Left lung (tissue), 10 donors: ENCODE data around the gene ENO1. TPM values are rescaled to one million over a fixed set of nuclear protein-coding genes. Genes with fewer than 3 reads are reported as not detected.

Source experiments
- ATAC-seq: fragments of 200-7000 bp; cut with Tn5 transposase; one replicate; pipeline ENCODE4 v1.9.1; 2020; ENCODE audit warnings: moderate library complexity
- DNase-seq, 4 donors: peaks; one replicate each; pipeline ENCODE4 v3.0.0-alpha.2; 2013 to 2020
- H3K27ac ChIP-seq, 2 donors: fragments of 200-600 bp; sonication (generic) in 1 of 2; one replicate each; pipeline versions ENCODE4 v1.5.0 to v1.8.0; 2020 to 2021
- H3K27me3 ChIP-seq, 2 donors: fragments of 200-600 bp; sonication (generic) in 1 of 2; one replicate each; pipeline versions ENCODE4 v1.5.0 to v1.8.0; 2020 to 2021
- H3K36me3 ChIP-seq, 2 donors: fragments of 200-600 bp; sonication (generic) in 1 of 2; one replicate each; pipeline versions ENCODE4 v1.5.0 to v1.8.0; 2020 to 2021
- H3K4me1 ChIP-seq, 2 donors: fragments of 200-600 bp; one replicate each; pipeline ENCODE4 v1.8.0; 2021
- H3K4me3 ChIP-seq, 2 donors: fragments of 200-600 bp; sonication (generic) in 1 of 2; one replicate each; pipeline versions ENCODE4 v1.5.0 to v1.8.0; 2020 to 2021; ENCODE audit warnings: mild to moderate bottlenecking in 1 of 2
- H3K9me3 ChIP-seq, 2 donors: fragments of 200-600 bp; sonication (generic) in 1 of 2; one replicate each; pipeline versions ENCODE4 v1.5.0 to v1.8.0; 2020 to 2021
- CTCF ChIP-seq, 2 donors: fragments of 200-600 bp; sonication (generic) in 1 of 2; IDR thresholded peaks; one replicate each; pipeline versions ENCODE4 v1.5.0 to v1.8.0; 2021; ENCODE audit warnings: antibody characterized with exemption in 2 of 2
- intact Hi-C, 2 donors: fragments of 100-400 bp; cut with DNase I; formaldehyde crosslinking; loops; one replicate each; pipeline versions ENCODE4 v1.11.2 to v1.14.2; 2022
- polyA plus RNA-seq, 6 donors: library from polyadenylated mRNA; unstranded; fragments of 120-200 nt; gene quantifications; one replicate each; pipeline ENCODE4 v1.2.1, GENCODE V29; 2013; ENCODE audit not compliant: insufficient read length in 6 of 6
- total RNA-seq, 2 donors: library from RNA; stranded (reverse); fragmentation: NEBNext Ultra II Directional; extraction: Animal tissue kit (Norgen Biotek cat#: 25700); gene quantifications; one replicate each; pipeline ENCODE4 v1.2.1, GENCODE V29; 2021
- donor health status: DM: no; HTN: yes; CAD: no.
- donor health status: DM: no; HTN: no; CAD: no.

Gene ENO1
- total and polyA plus RNA-seq, 8 donors: 695 to 1,734 (median 783) TPM

DNA sequence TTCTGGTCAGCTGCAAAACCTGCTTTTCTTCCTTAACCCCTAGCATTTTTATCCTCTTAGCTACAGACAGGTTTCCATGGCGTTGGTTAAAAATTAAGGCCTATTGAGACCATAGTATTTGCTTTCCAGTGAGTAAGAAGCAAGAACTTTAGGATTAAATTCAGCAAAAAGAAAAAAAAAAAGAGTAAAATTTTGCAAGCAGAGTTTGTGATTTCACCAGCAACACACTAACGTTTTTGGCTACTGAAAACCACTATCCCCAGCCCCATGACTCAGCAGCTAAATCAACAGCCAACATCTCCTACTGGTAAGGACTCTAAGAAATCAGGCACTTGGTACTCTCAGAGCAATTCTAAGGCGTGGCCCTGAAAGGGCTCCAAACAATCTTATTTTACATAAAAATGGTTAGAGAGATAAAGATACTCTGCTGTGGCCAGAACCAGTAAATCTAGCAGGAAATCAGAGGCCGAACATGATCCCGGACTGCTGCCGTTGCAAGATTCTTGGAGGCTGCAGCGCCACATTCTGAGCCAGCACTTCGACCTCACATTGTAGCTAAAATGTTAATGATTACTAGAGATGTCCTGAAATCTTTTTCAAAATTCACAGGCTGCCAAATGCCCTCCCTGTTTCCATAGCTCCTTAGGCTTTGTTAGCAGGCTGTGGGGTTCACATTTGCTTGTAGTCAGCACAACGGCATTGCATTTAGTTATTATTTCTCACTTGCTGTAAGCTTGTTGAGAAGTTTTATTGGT lies 1.6 kb upstream of the ENO1 start:
- Histone ChIP-seq H3K9me3 (no peaks in the 10 kb centered on the region), H3K27me3 (no peaks in the 10 kb centered on the region), H3K4me3 (peak overlapping the region; percentile 96 to 100), H3K4me1 (peaks cover 23 to 50% of the 10 kb centered on the region in 2 donors), H3K27ac (peak overlapping the region; percentile 97 to 99), H3K36me3 (peaks cover 0 to 15% of the 10 kb centered on the region in 2 donors)
- no peak for TF ChIP-seq CTCF (IDR thresholded peaks at IDR 0.05)
- intact Hi-C loops: no loop called here
- DNase-seq (peak in 3 of 4 donors; percentile 54 to 84 (median 72)), ATAC-seq (peak; percentile 43)

- intact Hi-C loops: no loop called here
- peak overlapping the region; percentile 97 to 99 for H3K27ac ChIP-seq
- H3K36me3 ChIP-seq: peaks cover 0 to 21% of the 10 kb centered on the region in 2 donors
- H3K4me3 ChIP-seq: peak overlapping the region; percentile 96 to 100
- no peak for DNase-seq
- no peaks in the 10 kb centered on the region for H3K9me3 ChIP-seq
- no peak for ATAC-seq
- TF ChIP-seq CTCF (IDR thresholded peaks at IDR 0.05): no peak
- no peaks in the 10 kb centered on the region for H3K27me3 ChIP-seq
- H3K4me1 ChIP-seq: peaks cover 27 to 56% of the 10 kb centered on the region in 2 donors
Observed at GRCh38 chr1:8879464-8879921, 1.0 kb upstream of the ENO1 start.

DNA sequence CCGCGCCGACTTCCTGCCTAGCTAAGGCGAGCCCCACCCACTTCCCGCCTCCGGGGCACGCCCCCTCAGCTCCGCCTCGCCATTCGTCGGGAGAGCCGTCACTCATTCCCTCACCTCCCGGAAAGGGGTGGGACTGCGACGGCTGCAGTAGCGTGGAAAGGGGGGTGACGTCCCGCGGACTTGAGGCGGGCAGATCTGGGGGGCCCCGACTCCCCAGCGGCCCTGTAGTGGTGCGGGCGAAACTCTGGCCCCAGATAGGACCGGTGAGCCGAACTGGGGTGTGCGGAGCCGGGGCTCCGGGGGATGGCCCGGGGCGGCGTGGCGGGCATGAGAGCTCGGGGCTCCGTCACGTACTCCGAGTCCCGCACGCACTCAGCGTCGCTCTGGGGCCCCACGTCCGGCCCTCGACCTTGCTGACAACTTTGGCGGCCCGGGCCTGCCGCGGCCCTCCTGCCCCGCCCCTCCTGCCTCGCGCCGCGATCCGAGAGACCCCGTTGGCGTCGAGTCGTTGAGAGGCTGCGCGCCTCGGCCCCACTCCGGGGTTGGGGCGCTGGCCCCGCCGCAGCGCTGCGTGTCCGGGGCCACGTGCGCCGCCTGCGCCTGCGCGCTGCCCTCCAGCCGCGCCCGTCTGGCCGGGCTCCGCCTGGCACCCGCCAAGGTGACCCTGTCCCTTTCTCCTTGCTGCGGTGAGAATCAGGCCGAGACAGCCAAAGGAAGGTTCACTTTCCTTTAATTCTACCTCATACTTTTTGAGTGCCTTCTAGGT lies 395 bp upstream of the ENO1 start:
- intact Hi-C loops: no loop called here
- H3K4me3 ChIP-seq: peak overlapping the region; percentile 96 to 100
- TF ChIP-seq CTCF (IDR thresholded peaks at IDR 0.05): no peak
- H3K36me3 ChIP-seq: peaks cover 0 to 28% of the 10 kb centered on the region in 2 donors
- peak; percentile 98 to 99 (median 98) for DNase-seq
- peak; percentile 87 for ATAC-seq
- H3K9me3 ChIP-seq: no peaks in the 10 kb centered on the region
- H3K27ac ChIP-seq: peak overlapping the region; percentile 97 to 99
- peaks cover 33 to 62% of the 10 kb centered on the region in 2 donors for H3K4me1 ChIP-seq
- H3K27me3 ChIP-seq: no peaks in the 10 kb centered on the region

DNA sequence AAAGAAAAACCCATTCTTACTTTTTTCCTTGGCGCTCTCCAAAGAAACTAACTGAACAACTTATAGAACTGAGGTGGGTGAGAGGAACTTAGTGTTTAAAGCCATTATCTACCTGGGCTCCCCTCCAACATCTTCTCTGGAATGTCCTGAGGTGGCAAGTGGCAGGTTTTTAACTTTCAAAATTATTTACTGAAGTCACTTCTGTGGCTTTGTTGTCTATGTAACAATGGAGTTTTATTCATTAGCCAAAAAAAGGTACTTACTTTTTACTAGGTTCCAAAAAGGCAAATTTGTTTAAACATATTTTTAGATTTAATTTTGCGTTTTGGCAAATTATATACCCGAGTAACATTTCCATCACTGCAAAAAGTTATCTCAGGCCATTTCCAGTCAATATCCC lies 2.4 kb downstream of the ENO1 start:
- H3K9me3 ChIP-seq: no peaks in the 10 kb centered on the region
- intact Hi-C loops: no loop called here
- H3K4me3 ChIP-seq: peak overlapping the region; percentile 96 to 100
- peak overlapping the region; percentile 97 to 99 for H3K27ac ChIP-seq
- ATAC-seq (no peak), DNase-seq (no peak)
- H3K4me1 ChIP-seq: peaks cover 50 to 83% of the 10 kb centered on the region in 2 donors
- H3K36me3 ChIP-seq: peaks cover 0 to 54% of the 10 kb centered on the region in 2 donors
- no peaks in the 10 kb centered on the region for H3K27me3 ChIP-seq
- TF ChIP-seq CTCF (IDR thresholded peaks at IDR 0.05): no peak
